Progenitor cell of endocrine pancreas (in vitro differentiated cells): Measurements from ENCODE around the gene PDE1C. TPM values are rescaled to one million over a fixed set of nuclear protein-coding genes. Genes with fewer than 3 reads are reported as not detected.

ENCODE experiments used
- DNase-seq: peaks from one replicate; pipeline ENCODE4 v3.0.0; 2021; ENCODE audit warnings: low spot score; ENCODE audit not compliant: unreplicated experiment
- H3K27ac Mint-ChIP-seq: 2 replicates; pipeline ENCODE4 v1.8.0; 2021; ENCODE audit warnings: mild to moderate bottlenecking, moderate library complexity, mixed read lengths
- H3K27me3 Mint-ChIP-seq: 2 replicates; pipeline ENCODE4 v1.8.0; 2021; ENCODE audit warnings: mixed read lengths
- H3K36me3 Mint-ChIP-seq: 2 replicates; pipeline ENCODE4 v1.8.0; 2022; ENCODE audit warnings: mixed read lengths; ENCODE audit not compliant: insufficient read depth
- H3K4me1 Mint-ChIP-seq: 2 replicates; pipeline ENCODE4 v1.8.0; 2021; ENCODE audit warnings: low read depth, mixed read lengths
- H3K4me3 Mint-ChIP-seq: 2 replicates; pipeline ENCODE4 v1.8.0; 2021; ENCODE audit warnings: low read depth, mild to moderate bottlenecking, moderate library complexity, mixed read lengths
- H3K9me3 Mint-ChIP-seq: 2 replicates; pipeline ENCODE4 v1.8.0; 2021; ENCODE audit warnings: low read depth, mixed read lengths
- total RNA-seq: library from RNA; stranded (reverse); gene quantifications from 2 replicates; pipeline ENCODE4 v1.2.1, GENCODE V29; 2021
- TF ChIP-seq, protein P1 (sequence below): fragments of 200-600 bp; sonication (generic); IDR thresholded peaks from one replicate; pipeline ENCODE4 v1.5.0; 2021; ENCODE audit warnings: antibody characterized with exemption, mild to moderate bottlenecking; ENCODE audit not compliant: unreplicated experiment

The PDE1C gene
- total RNA-seq, 1 donor from 2014 or later, result 1.7 TPM

DNA sequence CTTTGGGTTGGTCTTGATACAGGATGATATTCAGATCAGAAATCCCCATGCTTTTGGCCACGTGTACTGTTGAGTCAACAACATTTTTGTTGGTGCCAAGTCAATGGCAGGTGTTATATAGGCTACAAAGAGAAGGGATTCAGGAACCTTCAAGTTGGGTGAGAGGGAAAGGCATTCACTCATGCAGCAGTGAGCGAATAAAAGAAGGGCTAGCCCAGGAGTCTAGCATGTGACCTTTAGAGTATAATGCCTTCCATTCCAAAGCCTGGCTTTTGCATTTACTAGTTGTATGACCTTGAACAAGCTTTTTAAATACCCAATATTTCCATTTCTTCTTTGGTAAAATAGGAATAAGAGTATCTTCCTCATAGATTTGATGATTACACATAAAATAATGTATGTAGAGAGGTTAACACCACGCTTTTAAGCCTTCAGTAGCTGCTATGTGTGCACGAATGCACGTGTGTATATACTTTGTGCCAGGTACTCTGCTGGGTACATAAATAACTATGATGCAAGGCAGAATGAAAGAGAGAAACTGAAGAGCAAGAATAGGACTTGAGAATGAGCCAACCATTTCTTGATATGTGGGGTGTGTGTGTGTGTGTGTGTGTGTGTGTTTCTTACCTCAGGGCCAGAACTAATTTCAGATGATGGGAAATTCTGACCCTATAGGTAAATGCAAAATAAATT, 163.6 kb downstream of the PDE1C start:
- Mint-ChIP-seq H3K4me1 (peaks cover 1% of the 10 kb centered on the region), H3K9me3 (no peaks in the 10 kb centered on the region), H3K36me3 (no peaks in the 10 kb centered on the region), H3K4me3 (no peak overlapping the region), H3K27ac (no peak overlapping the region), H3K27me3 (peaks cover 4% of the 10 kb centered on the region)
- TF ChIP-seq, protein P1, sequence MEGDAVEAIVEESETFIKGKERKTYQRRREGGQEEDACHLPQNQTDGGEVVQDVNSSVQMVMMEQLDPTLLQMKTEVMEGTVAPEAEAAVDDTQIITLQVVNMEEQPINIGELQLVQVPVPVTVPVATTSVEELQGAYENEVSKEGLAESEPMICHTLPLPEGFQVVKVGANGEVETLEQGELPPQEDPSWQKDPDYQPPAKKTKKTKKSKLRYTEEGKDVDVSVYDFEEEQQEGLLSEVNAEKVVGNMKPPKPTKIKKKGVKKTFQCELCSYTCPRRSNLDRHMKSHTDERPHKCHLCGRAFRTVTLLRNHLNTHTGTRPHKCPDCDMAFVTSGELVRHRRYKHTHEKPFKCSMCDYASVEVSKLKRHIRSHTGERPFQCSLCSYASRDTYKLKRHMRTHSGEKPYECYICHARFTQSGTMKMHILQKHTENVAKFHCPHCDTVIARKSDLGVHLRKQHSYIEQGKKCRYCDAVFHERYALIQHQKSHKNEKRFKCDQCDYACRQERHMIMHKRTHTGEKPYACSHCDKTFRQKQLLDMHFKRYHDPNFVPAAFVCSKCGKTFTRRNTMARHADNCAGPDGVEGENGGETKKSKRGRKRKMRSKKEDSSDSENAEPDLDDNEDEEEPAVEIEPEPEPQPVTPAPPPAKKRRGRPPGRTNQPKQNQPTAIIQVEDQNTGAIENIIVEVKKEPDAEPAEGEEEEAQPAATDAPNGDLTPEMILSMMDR, result no peak
- no peak for DNase-seq

DNA sequence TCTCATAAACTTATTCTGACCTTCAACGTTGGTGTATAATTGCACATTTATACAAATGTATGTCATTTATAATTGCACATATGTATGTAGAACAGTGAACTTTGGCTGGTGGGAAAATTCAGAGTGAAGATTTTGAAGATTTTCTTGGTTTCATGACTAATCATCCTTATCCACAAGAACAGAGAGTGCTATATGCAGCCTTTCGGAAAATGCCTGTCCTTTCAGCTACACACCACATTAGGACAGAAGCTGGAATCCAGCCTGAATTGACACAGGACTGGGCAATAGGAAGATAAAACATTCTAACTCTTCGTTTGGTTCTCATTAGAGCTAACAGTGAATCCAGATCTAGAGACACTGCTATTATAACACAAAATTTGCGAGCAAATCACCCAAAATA, 166.2 kb downstream of the PDE1C start:
- DNase-seq, result no peak
- TF ChIP-seq, protein P1, result no peak
- Mint-ChIP-seq H3K9me3 (no peaks in the 10 kb centered on the region), H3K4me1 (peaks cover 7% of the 10 kb centered on the region), H3K27me3 (no peaks in the 10 kb centered on the region), H3K36me3 (no peaks in the 10 kb centered on the region), H3K27ac (no peak overlapping the region), H3K4me3 (no peak overlapping the region)

GRCh38 chr7:31899356-31899927, 170.8 kb downstream of the PDE1C start:
- Mint-ChIP-seq H3K36me3 (no peaks in the 10 kb centered on the region), H3K4me3 (no peak overlapping the region), H3K27me3 (peaks cover 11% of the 10 kb centered on the region), H3K9me3 (no peaks in the 10 kb centered on the region), H3K4me1 (peaks cover 8% of the 10 kb centered on the region), H3K27ac (no peak overlapping the region)
- TF ChIP-seq, protein P1, result no peak
- DNase-seq, result no peak

DNA sequence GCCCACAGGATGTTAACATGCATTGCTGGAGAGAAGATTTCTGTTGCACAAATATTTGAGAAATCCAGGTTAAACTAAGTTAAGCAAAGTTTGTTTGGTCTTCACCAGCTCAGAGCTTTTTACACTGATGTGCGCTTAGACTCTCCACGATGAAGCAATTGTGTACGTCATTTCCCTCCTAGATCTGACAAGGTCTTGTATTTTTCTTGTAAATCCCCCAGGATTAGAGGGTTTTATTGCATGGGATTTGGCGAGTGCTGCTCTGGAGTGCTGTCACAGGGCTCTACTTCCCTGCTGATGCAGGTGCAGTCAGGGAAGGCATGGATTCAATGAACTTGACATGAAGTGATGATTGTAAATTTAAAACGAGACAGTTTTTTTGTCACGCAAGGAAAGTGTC, 173.3 kb downstream of the PDE1C start:
- TF ChIP-seq, protein P1, result no peak
- H3K4me3 Mint-ChIP-seq, result no peak overlapping the region
- H3K36me3 Mint-ChIP-seq, result no peaks in the 10 kb centered on the region
- no peaks in the 10 kb centered on the region for H3K9me3 Mint-ChIP-seq
- peaks cover 11% of the 10 kb centered on the region for H3K27me3 Mint-ChIP-seq
- no peak overlapping the region for H3K27ac Mint-ChIP-seq
- H3K4me1 Mint-ChIP-seq, result peaks cover 8% of the 10 kb centered on the region
- DNase-seq, result no peak

GRCh38 chr7:31894308-31894707, 175.9 kb downstream of the PDE1C start:
- TF ChIP-seq, protein P1, result no peak
- H3K36me3 Mint-ChIP-seq, result no peaks in the 10 kb centered on the region
- no peak overlapping the region for H3K4me3 Mint-ChIP-seq
- DNase-seq, result no peak
- H3K4me1 Mint-ChIP-seq, result peaks cover 2% of the 10 kb centered on the region
- peaks cover 11% of the 10 kb centered on the region for H3K27me3 Mint-ChIP-seq
- no peaks in the 10 kb centered on the region for H3K9me3 Mint-ChIP-seq
- H3K27ac Mint-ChIP-seq, result no peak overlapping the region
